C4-2B (cell line): ENCODE results near the gene XIRP2.

ENCODE experiments used
- CTCF ChIP-seq: fragments of 450-650 bp; conservative IDR thresholded peaks from 2 replicates; pipeline ENCODE4 v1.5.1; 2017; ENCODE audit warnings: mild to moderate bottlenecking
- ZFX ChIP-seq: fragments of 450-650 bp; IDR thresholded peaks from 2 replicates; pipeline ENCODE4 v1.6.1; 2017

GRCh38 chr2:166958986-166959481, 70.8 kb downstream of the XIRP2 start:
- TF ChIP-seq CTCF, result no peak
- no peak for TF ChIP-seq ZFX
